GM21619 (cell line): ENCODE results near the gene HAX1.
"Not testable (repeated sequence)": the region's sequence is repeated elsewhere in the genome, so short reads cannot be mapped to it uniquely, and the experiment has no call there.

Experiments used
- ATAC-seq: cut with Tn5 transposase; IDR thresholded peaks from one replicate; pipeline ENCODE4 v1.9.1; 2021; ENCODE audit not compliant: unreplicated experiment

Gene HAX1

DNA sequence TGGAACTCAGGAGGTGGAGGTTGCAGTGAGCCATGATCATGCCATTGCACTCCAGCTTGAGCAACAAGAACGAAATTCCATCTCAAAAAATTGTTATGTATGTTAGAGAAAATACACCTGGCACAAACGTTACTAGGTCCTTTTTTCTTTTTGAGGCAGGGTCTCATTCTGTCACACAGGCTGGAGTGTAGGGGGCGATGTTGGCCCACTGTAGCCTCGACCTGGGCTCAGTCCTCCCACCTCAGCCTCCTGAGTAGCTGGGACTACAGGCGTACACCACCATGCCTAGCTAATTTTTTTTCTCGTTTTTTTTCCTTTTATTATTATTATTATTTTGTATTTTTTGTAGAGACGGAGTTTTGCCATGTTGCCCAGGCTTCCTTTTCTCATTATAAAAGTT lies 4.4 kb downstream of the HAX1 start:
- ATAC-seq = no peak

DNA sequence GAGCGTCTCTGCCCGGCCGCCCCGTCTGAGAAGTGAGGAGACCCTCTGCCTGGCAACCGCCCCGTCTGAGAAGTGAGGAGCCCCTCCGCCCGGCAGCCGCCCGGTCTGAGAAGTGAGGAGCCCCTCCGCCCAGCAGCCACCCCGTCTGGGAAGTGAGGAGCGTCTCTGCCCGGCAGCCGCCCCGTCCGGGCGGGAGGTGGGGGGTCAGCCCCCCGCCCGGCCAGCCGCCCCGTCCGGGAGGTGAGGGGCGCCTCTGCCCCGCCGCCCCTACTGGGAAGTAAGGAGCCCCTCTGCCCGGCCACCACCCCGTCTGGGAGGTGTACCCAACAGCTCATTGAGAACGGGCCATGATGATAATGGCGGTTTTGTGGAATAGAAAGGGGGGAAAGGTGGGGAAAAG lies 15.2 kb downstream of the HAX1 start:
- ATAC-seq = not testable (repeated sequence)

DNA sequence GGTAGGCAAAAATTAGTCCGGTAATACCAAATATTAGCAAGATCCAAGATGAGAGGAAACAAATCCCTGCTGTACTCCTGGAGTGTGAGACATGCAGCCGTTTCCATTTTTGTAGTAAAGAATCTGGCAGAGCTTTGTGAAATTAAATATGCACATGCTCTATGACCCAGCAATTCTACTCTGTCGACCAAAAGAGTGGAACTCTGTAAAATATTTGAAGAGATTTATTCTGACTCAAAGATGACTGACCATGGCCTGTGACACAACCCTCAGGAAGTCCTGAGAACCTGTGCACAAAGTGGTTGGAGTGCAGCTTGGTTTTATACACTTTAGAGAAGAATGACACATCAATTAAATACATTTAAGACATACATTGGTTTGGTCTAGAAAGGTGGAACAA lies 16.2 kb downstream of the HAX1 start:
- ATAC-seq = no peak

DNA sequence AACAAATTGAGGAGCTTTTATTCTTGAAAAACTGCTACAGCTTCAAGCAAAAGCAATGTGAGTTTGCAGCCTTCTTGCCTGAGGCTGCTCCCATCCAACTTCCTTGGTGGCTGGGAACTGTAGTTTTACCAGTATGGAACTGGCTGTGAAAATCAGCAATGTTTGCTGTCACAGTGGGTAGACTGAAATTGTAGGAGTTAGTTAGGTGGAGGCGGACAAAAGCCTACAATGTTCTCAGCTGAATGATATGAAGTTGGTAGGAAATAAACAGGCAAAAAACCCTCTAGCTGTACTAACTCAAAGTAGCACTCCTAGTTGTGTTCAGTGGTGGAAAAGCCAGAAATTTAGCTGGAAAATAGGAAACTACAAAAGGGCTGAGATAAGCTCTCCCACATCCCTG lies 18.5 kb downstream of the HAX1 start:
- ATAC-seq = no peak

DNA sequence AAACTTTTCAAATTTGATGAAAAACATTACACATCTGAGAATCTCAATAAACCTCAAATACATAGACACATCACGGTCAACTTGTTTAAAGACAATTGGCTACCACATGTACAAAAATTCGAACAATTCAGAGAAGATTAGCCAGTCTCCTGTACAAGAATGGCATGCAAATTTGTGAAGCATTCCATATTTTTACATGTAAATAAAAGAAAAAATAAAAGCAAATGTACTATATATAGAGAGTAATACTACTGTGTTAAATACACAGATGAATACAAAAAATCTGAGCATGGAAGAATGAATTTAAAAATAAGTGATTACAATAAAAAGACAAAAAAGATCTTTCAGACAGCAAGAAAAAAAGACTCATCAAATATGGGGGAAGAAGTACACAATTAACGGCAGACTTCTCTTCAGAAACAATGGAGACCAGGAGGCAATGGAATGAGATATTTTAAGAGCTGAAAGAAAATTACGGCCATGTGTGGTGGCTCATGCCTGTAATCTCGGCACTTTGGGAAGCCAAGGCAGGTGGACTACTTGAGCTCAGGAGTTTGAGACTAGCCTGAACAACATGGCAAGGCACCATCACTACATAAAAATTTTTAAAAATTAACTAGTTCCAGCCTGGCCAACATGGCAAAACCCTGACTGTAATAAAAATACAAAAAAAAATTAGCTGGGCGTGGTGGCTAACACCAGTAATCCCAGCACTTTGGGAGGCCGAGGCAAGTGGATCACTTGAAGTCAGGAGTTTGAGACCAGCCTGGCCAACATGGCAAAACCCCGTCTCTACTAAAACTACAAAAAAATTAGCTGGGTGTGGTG lies 23.2 kb downstream of the HAX1 start:
- ATAC-seq = no peak

DNA sequence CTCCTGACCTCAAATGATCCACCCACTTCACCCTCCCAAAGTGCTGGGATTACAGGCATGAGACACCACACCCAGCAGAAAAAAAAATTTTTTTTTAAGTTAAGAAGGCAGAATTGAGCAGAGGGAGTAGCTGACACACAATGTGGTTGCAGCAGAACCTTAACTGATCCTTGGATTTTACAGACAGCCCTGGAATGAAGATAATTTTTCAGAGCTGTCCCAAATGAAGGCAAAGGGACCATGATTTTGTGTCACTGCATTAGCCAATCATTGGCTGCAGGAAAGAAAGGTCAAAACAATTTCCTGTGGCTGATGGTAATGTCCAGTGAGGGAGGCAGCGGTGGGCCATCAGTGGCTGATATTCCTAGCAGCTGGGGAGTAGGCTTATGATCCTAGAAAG lies 29.2 kb downstream of the HAX1 start:
- ATAC-seq = no peak

DNA sequence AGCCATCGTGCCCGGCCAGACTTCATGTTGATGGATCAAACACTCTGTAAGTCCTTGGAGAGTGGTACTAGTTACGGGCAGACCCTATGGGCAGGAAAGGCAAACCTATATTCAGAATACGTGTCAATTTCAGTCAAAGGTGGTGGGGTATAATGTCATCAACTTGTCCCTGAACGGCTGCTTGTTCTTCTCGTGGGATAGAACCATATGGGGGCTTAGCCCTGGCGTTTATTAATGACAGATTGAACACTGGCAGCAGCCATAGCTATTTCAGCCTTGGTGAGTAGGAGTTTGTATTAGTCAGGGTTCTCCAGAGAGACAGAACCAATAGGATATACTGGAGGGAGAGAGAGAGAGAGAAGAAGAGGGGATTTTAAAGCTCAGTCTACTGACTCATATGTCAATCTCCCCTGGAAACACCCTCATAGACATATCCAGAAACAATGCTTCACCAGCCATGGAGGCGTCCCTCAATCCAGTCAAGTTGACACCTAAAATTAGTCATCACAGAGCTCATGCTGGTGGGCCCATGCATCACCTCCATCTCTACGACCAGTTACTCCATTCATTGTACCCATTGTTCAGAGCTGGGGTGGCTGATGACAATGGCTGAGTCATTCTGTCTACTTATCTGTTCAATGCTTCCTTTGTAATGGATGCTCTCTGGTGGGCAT lies 32.4 kb downstream of the HAX1 start:
- no peak for ATAC-seq

DNA sequence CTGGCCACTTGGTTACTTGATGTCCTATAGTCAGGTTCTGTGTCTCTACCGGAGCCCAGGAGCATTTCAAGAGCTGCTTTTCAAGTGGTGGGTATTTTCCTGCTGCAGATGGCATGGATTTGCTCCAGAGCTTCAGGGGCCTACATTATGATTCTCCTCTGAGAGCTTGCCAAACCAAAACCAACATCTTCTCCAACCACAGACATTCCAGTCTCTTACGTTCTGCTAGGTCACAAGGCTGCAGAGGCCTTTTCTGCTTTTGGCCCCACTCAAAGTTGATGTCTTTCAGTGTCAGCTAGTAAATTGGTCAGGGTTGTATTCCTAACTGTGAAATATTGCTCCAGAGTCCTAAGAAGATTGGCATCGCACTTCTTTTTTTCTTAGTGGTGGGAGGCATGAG lies 33.7 kb downstream of the HAX1 start:
- ATAC-seq = no peak

DNA sequence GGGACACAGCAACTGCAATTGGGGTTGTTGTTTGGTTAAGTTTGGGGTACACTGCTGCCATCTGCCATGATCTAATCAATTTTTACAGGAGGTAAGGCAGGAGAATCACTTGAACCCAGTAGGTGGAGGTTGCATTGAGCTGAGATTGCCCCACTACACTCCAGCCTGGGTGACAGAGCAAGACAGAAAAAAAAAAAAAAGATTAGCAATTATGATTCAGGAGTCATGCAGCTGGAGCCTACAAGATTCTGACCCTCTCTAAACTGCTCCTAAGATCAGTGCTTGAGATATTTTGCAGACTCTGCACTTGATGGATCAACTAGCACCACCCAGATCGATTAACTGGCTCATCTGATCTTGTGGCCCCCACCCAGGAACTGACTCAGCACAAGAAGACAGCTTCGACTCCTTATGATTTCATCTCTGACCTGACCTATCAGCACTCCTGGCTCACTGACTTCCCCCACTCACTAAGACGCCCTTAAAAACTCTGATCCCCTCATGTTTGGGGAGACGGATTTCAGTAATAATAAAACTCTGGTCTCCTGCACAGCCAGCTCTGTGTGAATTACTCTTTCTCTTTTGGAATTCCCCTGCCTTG lies 35.3 kb downstream of the HAX1 start:
- ATAC-seq = not testable (repeated sequence)

DNA sequence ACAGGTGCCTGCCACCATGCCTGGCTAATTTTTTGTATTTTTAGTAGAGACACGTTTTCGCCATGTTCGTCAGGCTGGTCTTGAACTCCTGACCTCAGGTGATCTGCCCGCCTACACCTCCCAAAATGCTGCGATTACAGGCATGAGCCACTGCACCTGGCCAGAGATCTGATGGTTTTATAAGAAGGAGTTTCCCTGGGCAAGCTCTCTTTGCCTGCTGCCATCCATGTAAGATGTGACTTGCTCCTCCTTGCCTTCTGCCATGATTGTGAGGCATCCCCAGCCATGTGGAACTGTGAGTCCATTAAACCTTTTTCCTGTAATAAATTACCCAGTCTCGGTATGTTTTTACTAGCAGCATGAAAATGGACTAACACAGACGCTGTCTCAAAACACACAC lies 36.7 kb downstream of the HAX1 start:
- ATAC-seq = not testable (repeated sequence)

DNA sequence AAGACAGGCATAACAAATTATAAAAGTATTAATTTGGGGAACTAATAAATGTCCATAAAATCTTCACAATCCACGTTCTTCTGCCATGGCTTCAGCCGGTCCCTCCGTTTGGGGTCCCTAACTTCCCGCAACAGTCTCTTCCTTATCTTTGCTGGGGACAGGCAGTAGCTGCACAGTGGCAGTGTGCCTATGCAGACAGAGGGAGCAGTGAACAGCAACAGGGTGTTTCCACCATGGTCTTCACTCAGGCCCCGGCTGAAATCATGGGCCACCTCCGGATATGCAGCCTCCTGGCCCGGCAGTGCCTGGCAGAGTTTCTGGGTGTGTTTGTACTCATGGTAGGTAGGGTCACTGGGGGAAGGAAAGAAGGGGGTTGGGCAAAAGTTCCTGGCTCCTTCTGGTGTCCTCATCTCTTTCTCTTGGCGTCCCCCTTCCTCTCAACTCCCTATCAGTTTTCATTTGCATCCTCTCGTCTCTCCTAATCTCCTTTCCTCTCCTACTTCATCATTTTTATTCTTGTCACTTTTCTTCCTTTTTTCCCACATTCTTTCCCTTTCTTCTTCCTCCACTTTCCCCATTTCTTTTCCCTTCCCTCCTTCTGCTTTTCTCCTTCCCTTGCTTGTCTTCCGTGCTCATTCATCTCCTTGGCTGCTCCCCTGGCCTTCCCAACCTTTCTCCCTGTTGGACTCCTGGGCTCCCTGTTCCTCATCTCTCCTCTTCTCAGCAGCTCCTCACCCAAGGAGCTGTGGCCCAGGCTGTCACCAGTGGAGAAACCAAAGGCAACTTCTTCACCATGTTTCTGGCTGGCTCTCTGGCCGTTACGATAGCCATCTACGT lies 40.0 kb downstream of the HAX1 start:
- not testable (repeated sequence) for ATAC-seq

DNA sequence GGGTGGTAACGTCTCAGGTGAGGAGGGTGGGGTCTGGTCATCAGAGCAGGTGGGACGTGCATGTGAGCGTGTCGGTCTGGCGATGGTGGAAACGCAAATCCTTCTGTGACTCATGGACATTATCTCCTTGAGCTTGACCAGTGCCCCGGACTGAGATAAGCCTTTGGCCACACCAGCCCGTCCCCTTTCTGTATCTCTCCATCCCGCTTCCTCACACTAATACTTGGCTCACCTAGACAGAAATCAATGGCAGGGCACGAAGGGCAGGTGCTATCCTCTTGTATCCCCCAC lies 40.6 kb downstream of the HAX1 start:
- ATAC-seq = no peak

DNA sequence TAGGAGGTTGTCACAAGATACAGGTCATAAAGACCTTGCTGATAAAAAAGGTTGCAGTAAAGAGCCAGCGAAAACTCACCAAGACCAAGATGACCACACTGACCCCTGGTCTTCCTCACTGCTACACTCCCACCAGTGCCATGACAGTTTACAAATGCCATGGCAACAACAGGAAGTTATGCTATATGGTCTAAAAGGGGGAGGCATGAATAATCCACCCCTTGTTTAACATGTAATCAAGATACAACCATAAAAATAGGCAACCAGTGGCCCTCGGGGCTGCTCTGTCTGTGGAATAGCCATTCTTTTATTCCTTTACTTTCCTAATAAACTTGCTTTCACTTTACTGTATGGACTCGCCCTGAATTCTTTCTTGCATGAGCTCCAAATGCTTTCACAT lies 41.8 kb downstream of the HAX1 start:
- not testable (repeated sequence) for ATAC-seq

DNA sequence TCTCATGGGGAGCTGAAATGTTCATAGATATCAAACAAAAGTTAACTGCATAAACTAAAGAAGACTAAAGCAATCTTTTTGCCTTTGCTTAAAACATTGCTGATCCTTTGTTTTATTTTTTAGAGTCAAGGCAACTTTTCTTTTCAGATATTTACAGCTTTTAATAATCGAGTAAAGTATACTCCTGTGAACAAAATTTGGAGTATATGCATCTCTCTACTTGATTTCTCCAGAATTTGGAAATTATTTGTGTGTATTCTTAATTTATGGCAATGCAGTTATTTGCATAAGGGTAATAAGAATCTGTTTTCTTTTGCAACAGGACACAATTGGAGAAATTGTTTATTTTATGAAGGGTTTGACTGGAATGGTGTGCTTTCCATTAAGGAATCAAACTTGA lies 44.3 kb downstream of the HAX1 start:
- ATAC-seq = no peak

DNA sequence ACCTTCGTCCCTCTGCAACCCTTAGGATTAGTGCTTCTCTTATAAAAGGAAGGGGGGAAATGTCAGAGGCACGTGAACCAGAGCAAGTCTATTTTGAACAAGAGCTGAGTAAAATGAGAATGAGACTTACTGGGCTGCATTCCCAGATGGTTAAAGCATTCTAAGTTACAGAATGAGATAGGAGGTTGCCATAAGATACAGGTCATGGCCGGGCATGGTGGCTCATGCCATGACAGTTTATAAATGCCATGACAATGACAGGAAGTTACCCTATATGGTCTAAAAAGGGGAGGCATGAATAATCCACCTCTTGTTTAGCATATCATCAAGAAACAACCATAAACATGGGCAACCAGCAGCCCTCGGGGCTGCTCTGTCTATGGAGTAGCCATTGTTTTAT lies 46.0 kb downstream of the HAX1 start:
- no peak for ATAC-seq

DNA sequence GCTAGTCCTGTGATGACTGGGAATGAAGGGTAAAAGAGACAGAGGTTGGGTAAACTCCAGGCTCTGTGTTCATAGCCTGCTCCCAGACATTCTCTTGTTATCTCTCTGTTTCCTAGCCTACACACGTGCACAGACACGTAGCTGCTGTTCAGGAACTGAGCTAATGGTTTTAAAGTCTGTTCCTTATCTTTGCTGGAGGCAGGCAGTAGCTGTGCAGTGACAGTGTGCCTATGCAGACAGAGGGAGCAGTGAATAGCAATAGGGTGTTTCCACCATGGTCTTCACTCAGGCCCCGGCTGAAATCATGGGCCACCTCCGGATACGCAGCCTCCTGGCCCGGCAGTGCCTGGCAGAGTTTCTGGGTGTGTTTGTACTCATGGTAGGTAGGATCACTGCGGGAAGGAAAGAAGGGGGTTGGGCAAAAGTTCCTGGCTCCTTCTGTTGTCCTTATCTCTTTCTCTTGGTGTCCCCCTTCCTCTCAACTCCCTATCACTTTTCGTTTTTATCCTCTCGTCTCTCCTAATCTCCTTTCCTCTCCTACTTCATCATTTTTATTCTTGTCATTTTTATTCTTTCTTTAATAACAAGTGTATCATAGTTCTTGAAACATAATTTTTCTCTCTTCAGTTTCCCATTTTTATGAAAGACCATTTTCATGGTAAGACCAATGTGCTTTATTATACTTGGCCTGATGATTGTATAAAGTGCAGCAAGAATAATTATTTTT lies 48.6 kb downstream of the HAX1 start, which contains the start of gene AQP10:
Gene AQP10 (plus strand): TSS at position 212 of the 727 bp plus-strand sequence. CDS start 63 bp downstream, at position 275.
- ATAC-seq = no peak

DNA sequence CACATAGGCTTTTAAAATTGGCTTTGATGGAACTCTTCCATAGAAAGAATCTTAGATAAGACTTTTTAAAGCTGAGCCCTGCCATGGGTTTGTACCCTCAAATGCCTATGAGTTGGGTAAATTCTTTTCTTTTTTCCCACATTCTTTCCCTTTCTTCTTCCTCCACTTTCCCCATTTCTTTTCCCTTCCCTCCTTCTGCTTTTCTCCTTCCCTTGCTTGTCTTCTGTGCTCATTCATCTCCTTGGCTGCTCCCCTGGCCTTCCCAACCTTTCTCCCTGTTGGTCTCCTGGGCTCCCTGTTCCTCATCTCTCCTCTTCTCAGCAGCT lies 49.1 kb downstream of the HAX1 start:
- not testable (repeated sequence) for ATAC-seq

DNA sequence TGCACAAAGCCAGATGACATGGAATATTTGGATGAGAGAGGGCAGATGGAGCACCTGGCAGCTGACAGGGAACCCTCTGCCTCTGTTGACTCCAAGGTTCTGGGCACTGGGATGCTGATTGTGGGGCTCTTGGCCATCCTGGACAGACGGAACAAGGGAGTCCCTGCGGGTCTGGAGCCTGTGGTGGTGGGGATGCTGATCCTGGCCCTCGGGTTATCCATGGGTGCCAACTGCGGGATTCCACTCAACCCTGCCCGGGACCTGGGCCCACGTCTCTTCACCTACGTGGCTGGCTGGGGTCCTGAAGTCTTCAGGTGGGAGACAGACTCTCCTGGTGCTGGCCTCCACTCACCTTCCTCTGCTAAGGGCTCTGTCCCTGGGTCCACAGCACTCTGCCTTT lies 51.1 kb downstream of the HAX1 start:
- no peak for ATAC-seq

DNA sequence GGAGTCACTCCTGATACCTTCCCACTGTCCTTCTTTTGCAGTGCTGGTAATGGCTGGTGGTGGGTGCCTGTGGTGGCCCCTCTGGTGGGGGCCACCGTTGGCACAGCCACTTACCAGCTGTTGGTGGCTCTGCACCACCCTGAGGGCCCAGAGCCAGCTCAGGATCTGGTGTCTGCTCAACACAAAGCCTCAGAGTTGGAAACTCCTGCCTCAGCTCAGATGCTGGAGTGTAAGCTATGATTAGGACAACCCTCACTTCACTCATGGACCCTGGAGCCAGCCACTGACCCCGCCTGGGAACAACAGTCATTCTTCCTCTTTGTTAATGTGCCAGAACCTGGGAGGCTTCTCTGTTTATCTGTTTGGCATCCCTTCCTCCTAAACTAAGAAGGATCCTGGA lies 51.8 kb downstream of the HAX1 start:
- no peak for ATAC-seq

DNA sequence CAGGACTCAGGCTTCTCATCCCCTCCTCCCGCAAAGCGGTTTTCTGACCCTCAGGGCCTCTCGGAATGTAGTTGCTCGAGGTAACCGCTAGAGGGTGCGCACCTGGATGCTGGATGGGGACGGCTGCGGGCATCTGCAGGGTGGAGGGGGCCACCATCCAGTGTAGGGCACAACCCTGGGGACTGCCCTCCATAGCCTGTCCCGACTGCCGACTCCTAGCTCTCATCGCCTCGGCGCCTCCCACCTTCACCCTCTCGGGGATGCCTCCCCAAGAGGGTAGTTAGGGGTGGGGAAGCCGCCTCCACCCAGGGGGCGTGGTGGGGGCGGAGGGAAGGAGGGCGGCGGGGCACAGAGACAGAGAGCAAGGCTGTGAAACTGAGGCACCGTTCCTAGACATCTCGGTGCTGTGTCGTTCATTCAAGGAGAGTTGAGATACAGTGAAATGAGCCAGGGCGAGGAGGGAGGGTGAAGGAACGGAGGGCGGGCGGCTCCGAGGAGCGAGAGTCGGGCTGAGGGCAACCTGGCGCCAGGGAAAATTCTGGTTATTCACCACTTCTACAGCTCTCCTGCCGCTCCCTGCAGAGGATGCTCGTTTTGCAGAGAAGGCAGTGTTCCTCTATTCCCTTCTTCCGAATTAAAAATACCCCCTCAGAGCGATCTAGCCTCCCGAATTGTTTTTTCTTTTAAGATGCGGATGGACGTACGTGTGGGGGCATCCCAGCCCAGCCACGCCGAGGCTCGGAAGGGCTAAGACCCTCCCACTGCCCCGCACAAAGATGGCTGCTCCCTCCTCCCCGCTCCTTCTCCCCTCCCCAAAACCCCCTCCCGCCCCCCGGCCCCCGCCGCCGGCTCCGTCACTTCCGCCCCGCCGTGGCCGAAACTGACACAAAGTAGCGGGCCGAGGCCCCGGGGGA lies 52.5 kb downstream of the HAX1 start, which contains the start of gene ATP8B2:
Gene ATP8B2 (plus strand): TSS at position 857 of the 914 bp plus-strand sequence. CDS start 2,617 bp downstream, outside the sequence.
- ATAC-seq = no peak
